PFSK-1 (cell line): Measurements from ENCODE around the gene A2ML1.

Experiments used
- FOXP2 ChIP-seq: optimal IDR thresholded peaks from 2 replicates; pipeline ENCODE3; 2011; ENCODE audit warnings: borderline replicate concordance, control low read depth, inconsistent platforms; ENCODE audit not compliant: insufficient read depth; ENCODE audit errors: extremely low read length, extremely low read depth
- POLR2AphosphoS5 ChIP-seq: IDR thresholded peaks from 2 replicates; pipeline ENCODE4 v1.6.1; 2012; ENCODE audit warnings: low read depth, mild to moderate bottlenecking, control low read depth, low read length, moderate library complexity
- REST ChIP-seq, 2 experiments: IDR thresholded peaks; 2 replicates each; pipeline versions ENCODE4 v1.6.1 to v1.8.0; 2011 to 2012; ENCODE audit warnings: low read depth in 2 of 2, low read length in 2 of 2, control low read depth in 1 of 2, inconsistent platforms in 1 of 2, mild to moderate bottlenecking in 1 of 2, moderate library complexity in 1 of 2; ENCODE audit not compliant: insufficient read depth in 1 of 2
- SIN3A ChIP-seq: IDR thresholded peaks from 2 replicates; pipeline ENCODE4 v1.6.1; 2012; ENCODE audit warnings: mild to moderate bottlenecking, low read length, moderate library complexity, borderline replicate concordance; ENCODE audit not compliant: insufficient read depth
- TAF1 ChIP-seq: IDR thresholded peaks from 2 replicates; pipeline ENCODE4 v1.6.1; 2012; ENCODE audit warnings: low read length, control low read depth, borderline replicate concordance; ENCODE audit not compliant: insufficient read depth

A2ML1 gene

DNA sequence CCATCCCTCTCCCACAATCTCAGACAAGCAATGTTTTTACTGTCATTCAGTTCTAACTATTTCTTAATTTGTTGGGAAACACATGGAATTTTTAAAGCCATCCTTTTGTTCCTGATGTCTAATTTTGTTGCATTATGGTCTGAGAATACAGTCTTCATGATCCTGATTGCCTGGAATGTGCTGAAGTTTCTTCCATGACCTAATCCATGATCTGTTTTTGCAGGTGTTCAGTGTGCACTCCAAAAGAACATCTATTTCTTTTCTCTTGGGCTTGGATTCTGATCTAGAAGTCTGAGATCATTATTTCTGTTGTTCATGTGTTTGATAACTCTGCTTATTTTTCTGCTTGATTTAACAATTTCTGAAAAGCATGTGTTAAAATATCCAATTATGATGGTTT, 48.6 kb downstream of the A2ML1 start:
- TF ChIP-seq TAF1 (no peak), POLR2AphosphoS5 (no peak), FOXP2 (no peak), REST (IDR thresholded peaks at IDR 0.05; ENCODE audit: insufficient read depth in 1 of 2, low read depth in 2 of 2, low read length in 2 of 2) (no peak), SIN3A (no peak)

DNA sequence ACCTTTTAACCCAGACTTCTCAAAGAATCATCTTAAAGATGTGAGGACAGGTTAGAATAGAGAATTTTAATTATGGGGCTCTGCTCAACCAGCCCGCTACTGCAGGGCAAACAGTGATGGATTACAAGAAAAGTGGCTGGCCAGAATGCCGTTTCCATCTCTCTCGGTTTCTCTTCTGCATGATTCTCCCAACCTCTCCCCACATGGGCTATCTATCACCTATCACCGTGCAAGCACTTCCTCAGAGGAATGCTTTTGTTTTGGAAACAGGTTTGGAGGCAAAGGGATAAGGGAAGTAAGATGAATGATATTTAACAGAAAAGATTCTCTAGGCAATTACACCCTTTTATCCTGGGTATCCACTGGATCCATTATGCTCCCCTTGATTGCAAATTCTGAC, 54.5 kb downstream of the A2ML1 start:
- TF ChIP-seq TAF1 (no peak), POLR2AphosphoS5 (no peak), REST (IDR thresholded peaks at IDR 0.05; ENCODE audit: insufficient read depth in 1 of 2, low read depth in 2 of 2, low read length in 2 of 2) (no peak), SIN3A (no peak), FOXP2 (no peak)

DNA sequence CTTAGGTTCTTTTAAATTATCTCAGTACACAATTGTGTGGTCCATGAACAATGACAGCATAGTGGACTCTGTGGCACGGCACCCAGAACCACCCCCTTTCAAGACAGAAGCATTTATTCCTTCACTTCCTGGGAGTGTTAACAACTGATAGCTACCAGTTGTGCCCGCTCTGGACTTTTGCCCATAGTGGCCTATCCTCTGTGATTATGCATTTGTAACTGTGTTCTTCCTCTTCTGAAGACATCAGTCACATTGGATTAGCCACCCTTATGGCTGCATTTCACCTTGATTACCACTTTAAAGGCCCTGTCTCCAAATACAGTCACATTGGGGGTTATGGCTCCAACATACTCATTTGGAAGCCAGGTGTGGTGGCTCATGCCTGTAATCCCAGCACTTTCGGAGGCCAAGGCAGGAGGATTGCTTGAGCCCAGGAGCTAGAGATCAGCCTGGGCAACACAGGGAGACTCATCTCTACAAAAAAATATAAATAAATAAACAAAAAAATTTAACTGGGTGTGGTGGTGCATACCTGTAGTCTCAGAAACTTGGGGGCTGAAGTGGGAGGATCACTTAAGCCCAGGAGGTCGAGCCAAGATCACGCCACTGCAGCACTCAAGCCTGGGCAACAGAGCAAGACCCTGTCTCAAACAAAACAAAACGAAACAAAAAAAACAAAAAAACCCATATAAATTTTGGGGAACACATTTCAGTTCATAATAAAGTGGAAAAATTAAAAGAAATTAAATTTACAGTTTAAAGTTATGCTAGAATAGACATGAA, 64.3 kb downstream of the A2ML1 start:
- TF ChIP-seq REST (IDR thresholded peaks at IDR 0.05; ENCODE audit: insufficient read depth in 1 of 2, low read depth in 2 of 2, low read length in 2 of 2) (no peak), SIN3A (no peak), FOXP2 (no peak), POLR2AphosphoS5 (no peak), TAF1 (no peak)

GRCh38 chr12:8887285-8887715, 64.9 kb downstream of the A2ML1 start:
- TF ChIP-seq FOXP2 = no peak
- TF ChIP-seq TAF1 = no peak
- no peak for TF ChIP-seq POLR2AphosphoS5
- no peak for TF ChIP-seq REST (IDR thresholded peaks at IDR 0.05; ENCODE audit: insufficient read depth in 1 of 2, low read depth in 2 of 2, low read length in 2 of 2)
- no peak for TF ChIP-seq SIN3A
